HEK293 (cell line): ENCODE results near the gene BTNL9.
A peak's percentile ranks its signal among the peaks of the same experiment; 100 is the strongest.

Experiments used
- MEIS1 ChIP-seq: sonication (generic); formaldehyde crosslinking; IDR thresholded peaks from 2 replicates; pipeline ENCODE4 v1.8.1; 2022; ENCODE audit warnings: missing genetic modification reagents, mild to moderate bottlenecking, borderline replicate concordance
- MYNN ChIP-seq: fragments of 450-650 bp; formaldehyde crosslinking; IDR thresholded peaks from 2 replicates; pipeline ENCODE4 v1.5.1; 2016; ENCODE audit warnings: missing biosample characterization, missing genetic modification characterization, borderline replicate concordance
- OSR2 ChIP-seq: fragments of 450-650 bp; formaldehyde crosslinking; IDR thresholded peaks from 2 replicates; pipeline ENCODE4 v1.5.1; 2016; ENCODE audit warnings: missing biosample characterization, missing genetic modification characterization
- SCRT2 ChIP-seq: fragments of 450-650 bp; formaldehyde crosslinking; IDR thresholded peaks from 2 replicates; pipeline ENCODE4 v1.5.1; 2016; ENCODE audit warnings: missing biosample characterization, missing genetic modification characterization
- ZBTB1 ChIP-seq: fragments of 450-650 bp; formaldehyde crosslinking; IDR thresholded peaks from 2 replicates; pipeline ENCODE4 v1.5.1; 2016; ENCODE audit warnings: missing biosample characterization, missing genetic modification characterization
- ZNF138 ChIP-seq: fragments of 450-650 bp; formaldehyde crosslinking; IDR thresholded peaks from 2 replicates; pipeline ENCODE4 v1.5.1; 2016; ENCODE audit warnings: missing biosample characterization, missing genetic modification characterization, borderline replicate concordance
- ZNF394 ChIP-seq: fragments of 450-650 bp; formaldehyde crosslinking; IDR thresholded peaks from 2 replicates; pipeline ENCODE4 v1.5.1; 2016; ENCODE audit warnings: missing biosample characterization, missing genetic modification characterization, mild to moderate bottlenecking, moderate library complexity, borderline replicate concordance
- ZNF792 ChIP-seq: fragments of 450-650 bp; formaldehyde crosslinking; IDR thresholded peaks from 2 replicates; pipeline ENCODE4 v1.5.1; 2016; ENCODE audit warnings: missing biosample characterization, missing genetic modification characterization
- TF ChIP-seq, protein P1 (sequence below): fragments of 450-650 bp; formaldehyde crosslinking; IDR thresholded peaks from 2 replicates; pipeline ENCODE4 v1.5.1; 2016; ENCODE audit warnings: missing biosample characterization, missing genetic modification characterization
- TF ChIP-seq, protein P2 (sequence below): fragments of 450-650 bp; formaldehyde crosslinking; IDR thresholded peaks from 2 replicates; pipeline ENCODE4 v1.5.1; 2016; ENCODE audit warnings: missing biosample characterization, missing genetic modification characterization

DNA sequence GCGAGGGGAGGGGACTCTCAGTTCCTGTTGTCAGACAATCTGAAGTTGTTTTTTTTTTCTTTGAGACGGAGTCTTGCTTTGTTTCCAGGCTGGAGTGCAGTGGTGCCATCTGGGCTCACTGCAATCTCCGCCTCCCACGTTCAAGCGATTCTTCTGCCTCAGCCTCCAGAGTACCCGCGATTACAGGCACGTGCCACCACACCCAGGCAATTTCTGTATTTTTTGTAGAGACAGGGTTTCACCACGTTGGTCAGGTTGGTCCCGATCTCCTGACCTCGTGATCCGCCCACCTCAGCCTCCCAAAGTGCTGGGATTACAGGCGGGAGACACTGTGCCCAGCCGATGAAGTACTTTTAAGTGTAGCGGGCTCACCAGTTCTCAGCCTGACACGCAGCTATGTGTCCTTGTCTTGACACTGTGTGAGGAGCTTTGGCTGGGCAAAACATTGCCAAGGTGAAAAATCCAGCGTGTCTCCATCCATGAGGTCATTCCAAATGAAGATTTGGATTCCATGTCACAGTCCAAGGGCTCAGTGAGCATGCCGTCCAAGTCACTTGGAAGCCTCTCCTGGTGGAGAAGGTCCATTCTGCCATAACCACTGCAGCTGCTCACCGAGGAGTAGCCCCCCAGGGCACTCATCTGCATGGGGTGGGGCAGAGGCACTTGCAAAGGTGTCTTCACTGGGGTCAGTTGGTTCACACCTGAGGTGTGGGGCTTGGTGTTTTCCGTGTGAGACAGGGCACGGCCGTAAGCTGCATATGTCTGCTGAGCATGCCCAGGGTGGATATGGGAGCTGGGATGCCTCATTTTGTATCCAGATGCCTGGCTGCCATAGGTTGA, 58.9 kb downstream of the BTNL9 start:
- TF ChIP-seq, protein P1, sequence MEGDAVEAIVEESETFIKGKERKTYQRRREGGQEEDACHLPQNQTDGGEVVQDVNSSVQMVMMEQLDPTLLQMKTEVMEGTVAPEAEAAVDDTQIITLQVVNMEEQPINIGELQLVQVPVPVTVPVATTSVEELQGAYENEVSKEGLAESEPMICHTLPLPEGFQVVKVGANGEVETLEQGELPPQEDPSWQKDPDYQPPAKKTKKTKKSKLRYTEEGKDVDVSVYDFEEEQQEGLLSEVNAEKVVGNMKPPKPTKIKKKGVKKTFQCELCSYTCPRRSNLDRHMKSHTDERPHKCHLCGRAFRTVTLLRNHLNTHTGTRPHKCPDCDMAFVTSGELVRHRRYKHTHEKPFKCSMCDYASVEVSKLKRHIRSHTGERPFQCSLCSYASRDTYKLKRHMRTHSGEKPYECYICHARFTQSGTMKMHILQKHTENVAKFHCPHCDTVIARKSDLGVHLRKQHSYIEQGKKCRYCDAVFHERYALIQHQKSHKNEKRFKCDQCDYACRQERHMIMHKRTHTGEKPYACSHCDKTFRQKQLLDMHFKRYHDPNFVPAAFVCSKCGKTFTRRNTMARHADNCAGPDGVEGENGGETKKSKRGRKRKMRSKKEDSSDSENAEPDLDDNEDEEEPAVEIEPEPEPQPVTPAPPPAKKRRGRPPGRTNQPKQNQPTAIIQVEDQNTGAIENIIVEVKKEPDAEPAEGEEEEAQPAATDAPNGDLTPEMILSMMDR (tag by site-specific recombination): no peak
- TF ChIP-seq MEIS1 (CRISPR knock-in tag) (no peak), ZNF792 (tag by site-specific recombination) (no peak), ZNF138 (tag by site-specific recombination) (no peak), MYNN (peak; percentile 56; the same call in 1 of the 2 replicates), OSR2 (tag by site-specific recombination) (no peak), ZNF394 (tag by site-specific recombination) (no peak), SCRT2 (tag by site-specific recombination) (no peak), ZBTB1 (no peak)
- TF ChIP-seq, protein P2, sequence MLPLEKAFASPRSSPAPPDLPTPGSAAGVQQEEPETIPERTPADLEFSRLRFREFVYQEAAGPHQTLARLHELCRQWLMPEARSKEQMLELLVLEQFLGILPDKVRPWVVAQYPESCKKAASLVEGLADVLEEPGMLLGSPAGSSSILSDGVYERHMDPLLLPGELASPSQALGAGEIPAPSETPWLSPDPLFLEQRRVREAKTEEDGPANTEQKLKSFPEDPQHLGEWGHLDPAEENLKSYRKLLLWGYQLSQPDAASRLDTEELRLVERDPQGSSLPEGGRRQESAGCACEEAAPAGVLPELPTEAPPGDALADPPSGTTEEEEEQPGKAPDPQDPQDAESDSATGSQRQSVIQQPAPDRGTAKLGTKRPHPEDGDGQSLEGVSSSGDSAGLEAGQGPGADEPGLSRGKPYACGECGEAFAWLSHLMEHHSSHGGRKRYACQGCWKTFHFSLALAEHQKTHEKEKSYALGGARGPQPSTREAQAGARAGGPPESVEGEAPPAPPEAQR: no peak
